RWPE2 (cell line): ENCODE results near the gene ENTPD7.

Experiments used
- ATAC-seq: fragments of 200-7000 bp; cut with Tn5 transposase; 3 replicates; pipeline ENCODE4 v1.9.1; 2021; ENCODE audit warnings: low read depth
- DNase-seq: peaks from one replicate; pipeline ENCODE4 v3.0.0-alpha.2; 2020; ENCODE audit warnings: low spot score
- H3K27ac ChIP-seq: fragments of 450-650 bp; 2 replicates; pipeline ENCODE4 v1.5.1; 2017; ENCODE audit warnings: mild to moderate bottlenecking; ENCODE audit not compliant: poor library complexity, severe bottlenecking
- H3K27me3 ChIP-seq: fragments of 250-450 bp; sonication (Bioruptor Pico); 2 replicates; pipeline ENCODE4 v1.5.1; 2021; ENCODE audit warnings: mild to moderate bottlenecking, moderate library complexity; ENCODE audit not compliant: insufficient read depth, poor library complexity, severe bottlenecking
- H3K36me3 ChIP-seq: fragments of 250-450 bp; sonication (Bioruptor Pico); 2 replicates; pipeline ENCODE4 v1.5.1; 2020; ENCODE audit warnings: low read depth, mild to moderate bottlenecking, moderate library complexity
- H3K4me1 ChIP-seq: fragments of 250-450 bp; sonication (Bioruptor Pico); 2 replicates; pipeline ENCODE4 v1.5.1; 2021; ENCODE audit warnings: mild to moderate bottlenecking, moderate library complexity; ENCODE audit not compliant: insufficient read depth, poor library complexity, severe bottlenecking
- H3K4me3 ChIP-seq: fragments of 250-450 bp; sonication (Bioruptor Pico); 2 replicates; pipeline ENCODE4 v1.5.1; 2021; ENCODE audit warnings: mild to moderate bottlenecking, moderate library complexity; ENCODE audit not compliant: severe bottlenecking
- H3K9me3 ChIP-seq: fragments of 250-450 bp; sonication (Bioruptor Pico); 2 replicates; pipeline ENCODE4 v1.5.1; 2021; ENCODE audit warnings: mild to moderate bottlenecking, moderate library complexity; ENCODE audit not compliant: severe bottlenecking
- TF ChIP-seq, protein P1 (sequence below): fragments of 450-650 bp; IDR thresholded peaks from one replicate; pipeline ENCODE4 v1.5.1; 2017; ENCODE audit warnings: mild to moderate bottlenecking, moderate library complexity; ENCODE audit not compliant: poor library complexity, severe bottlenecking

The ENTPD7 gene

DNA sequence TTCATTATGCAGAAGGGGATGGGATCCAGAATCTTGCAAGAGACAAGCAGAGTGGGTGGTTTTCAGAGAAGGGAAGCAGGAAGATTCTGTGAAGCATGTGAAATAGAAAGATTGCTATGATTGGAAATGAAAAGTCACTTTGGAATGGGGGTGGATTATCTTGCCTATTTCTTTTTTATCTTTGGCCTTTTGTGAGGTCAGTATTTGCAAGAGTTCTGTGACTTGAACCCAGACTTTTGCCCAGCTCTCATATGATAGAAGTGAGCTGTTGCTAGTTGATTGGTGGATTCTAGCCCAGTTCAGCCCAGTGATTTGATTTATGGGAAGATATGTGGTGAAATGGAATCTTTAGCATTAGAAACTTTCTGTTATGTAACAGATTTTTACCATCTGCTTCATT, 17.1 kb downstream of the ENTPD7 start:
- Histone ChIP-seq H3K36me3 (peaks cover 66% of the 10 kb centered on the region), H3K27ac (no peak overlapping the region), H3K4me3 (no peak overlapping the region), H3K27me3 (no peaks in the 10 kb centered on the region), H3K9me3 (no peaks in the 10 kb centered on the region), H3K4me1 (peaks cover 9% of the 10 kb centered on the region)
- DNase-seq (no peak), ATAC-seq (no peak)
- TF ChIP-seq, protein P1, sequence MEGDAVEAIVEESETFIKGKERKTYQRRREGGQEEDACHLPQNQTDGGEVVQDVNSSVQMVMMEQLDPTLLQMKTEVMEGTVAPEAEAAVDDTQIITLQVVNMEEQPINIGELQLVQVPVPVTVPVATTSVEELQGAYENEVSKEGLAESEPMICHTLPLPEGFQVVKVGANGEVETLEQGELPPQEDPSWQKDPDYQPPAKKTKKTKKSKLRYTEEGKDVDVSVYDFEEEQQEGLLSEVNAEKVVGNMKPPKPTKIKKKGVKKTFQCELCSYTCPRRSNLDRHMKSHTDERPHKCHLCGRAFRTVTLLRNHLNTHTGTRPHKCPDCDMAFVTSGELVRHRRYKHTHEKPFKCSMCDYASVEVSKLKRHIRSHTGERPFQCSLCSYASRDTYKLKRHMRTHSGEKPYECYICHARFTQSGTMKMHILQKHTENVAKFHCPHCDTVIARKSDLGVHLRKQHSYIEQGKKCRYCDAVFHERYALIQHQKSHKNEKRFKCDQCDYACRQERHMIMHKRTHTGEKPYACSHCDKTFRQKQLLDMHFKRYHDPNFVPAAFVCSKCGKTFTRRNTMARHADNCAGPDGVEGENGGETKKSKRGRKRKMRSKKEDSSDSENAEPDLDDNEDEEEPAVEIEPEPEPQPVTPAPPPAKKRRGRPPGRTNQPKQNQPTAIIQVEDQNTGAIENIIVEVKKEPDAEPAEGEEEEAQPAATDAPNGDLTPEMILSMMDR = no peak

DNA sequence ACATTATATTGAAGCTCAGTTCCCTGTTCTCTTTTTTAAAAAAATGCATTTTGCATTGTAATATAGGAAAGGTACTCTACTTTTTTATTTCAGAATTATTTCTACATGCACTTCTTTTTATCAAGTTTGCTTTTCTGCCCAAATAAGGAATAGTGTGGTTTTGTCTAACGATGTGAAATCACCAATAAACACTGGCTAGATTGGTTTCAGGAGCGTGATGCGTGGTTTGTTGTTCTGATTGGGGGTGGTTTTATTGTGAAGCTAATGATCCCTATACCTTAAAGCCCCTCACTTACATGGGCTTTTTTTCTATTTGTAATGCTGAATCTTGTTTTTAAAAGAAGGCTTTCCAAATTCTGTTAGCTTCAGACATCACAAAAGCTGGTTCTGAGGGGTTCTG, 17.6 kb downstream of the ENTPD7 start:
- ATAC-seq = no peak
- no peak overlapping the region for H3K27ac ChIP-seq
- no peak for DNase-seq
- no peaks in the 10 kb centered on the region for H3K27me3 ChIP-seq
- no peak overlapping the region for H3K4me3 ChIP-seq
- peaks cover 64% of the 10 kb centered on the region for H3K36me3 ChIP-seq
- peaks cover 13% of the 10 kb centered on the region for H3K4me1 ChIP-seq
- TF ChIP-seq, protein P1 = no peak
- H3K9me3 ChIP-seq = no peaks in the 10 kb centered on the region

DNA sequence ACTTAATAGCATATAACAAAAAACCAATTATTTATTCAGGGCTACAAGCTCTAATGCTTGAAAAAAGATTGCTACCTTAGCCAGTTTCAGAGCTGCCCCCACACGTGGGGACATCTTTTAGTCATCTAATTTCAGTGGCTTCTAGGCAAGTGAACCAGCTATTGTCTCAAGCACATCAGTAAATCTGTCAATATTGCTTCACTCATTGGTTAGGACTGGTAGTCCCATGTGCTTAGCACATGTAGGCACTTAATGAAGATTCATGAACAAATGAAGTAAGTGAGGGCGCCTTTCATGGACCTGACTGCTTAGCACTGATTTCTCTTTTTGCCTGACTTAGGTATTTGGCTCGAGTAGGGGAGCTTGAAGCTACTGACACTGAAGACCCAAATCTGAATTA, 19.6 kb downstream of the ENTPD7 start:
- H3K27me3 ChIP-seq = no peaks in the 10 kb centered on the region
- ATAC-seq = no peak
- TF ChIP-seq, protein P1 = no peak
- peaks cover 31% of the 10 kb centered on the region for H3K4me1 ChIP-seq
- no peaks in the 10 kb centered on the region for H3K9me3 ChIP-seq
- peaks cover 77% of the 10 kb centered on the region for H3K36me3 ChIP-seq
- no peak overlapping the region for H3K27ac ChIP-seq
- no peak for DNase-seq
- no peak overlapping the region for H3K4me3 ChIP-seq

DNA sequence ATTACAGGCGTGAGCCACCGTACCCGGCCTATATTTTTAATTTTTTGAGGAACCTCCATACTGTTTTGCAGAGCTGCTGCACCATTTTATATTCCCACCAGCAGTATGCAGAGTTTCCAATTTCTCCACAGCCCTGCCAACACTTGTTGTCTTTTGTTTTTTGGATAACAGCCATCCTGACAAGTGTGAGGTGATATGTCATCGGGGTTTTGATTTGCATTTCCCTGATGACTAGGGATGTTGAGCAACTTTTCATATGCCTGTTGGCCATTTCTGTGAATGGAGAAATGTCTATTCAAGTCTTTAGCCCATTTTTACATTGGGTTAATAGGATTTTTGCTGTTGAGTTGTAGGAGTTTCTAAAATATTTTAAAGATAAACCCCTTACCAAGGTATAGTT, 22.2 kb downstream of the ENTPD7 start:
- ATAC-seq (peak; percentile 82), DNase-seq (no peak)
- H3K4me1 ChIP-seq = peaks cover 54% of the 10 kb centered on the region
- H3K4me3 ChIP-seq = no peak overlapping the region
- H3K27ac ChIP-seq = peak overlapping the region; percentile 52
- peaks cover 82% of the 10 kb centered on the region for H3K36me3 ChIP-seq
- H3K9me3 ChIP-seq = no peaks in the 10 kb centered on the region
- no peaks in the 10 kb centered on the region for H3K27me3 ChIP-seq
- TF ChIP-seq, protein P1 = no peak

DNA sequence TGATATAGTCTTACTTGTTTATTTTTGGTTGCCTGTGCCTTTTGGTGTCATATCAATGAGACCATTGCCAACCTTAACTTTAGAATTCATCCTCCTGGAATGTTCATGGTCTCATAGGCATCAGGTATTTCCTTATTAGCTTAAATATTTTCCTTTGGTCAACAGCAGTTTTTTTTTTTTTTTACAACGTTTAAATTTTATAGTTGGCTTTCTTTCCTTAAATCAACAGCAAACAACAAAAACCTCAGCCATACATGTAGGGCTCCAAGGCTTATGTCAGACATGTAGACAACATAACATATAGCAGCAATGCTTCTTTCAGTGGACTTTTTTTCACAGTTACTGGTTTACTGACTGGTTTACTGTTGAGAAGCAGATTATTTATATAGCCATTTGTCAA, 22.7 kb downstream of the ENTPD7 start:
- Histone ChIP-seq H3K36me3 (peaks cover 78% of the 10 kb centered on the region), H3K27ac (peak overlapping the region; percentile 52), H3K27me3 (no peaks in the 10 kb centered on the region), H3K9me3 (no peaks in the 10 kb centered on the region), H3K4me1 (peaks cover 54% of the 10 kb centered on the region), H3K4me3 (no peak overlapping the region)
- TF ChIP-seq, protein P1 = no peak
- ATAC-seq (no peak), DNase-seq (no peak)
